Measurements from ENCODE around the gene IMPDH2. TPM values are rescaled to one million over a fixed set of nuclear protein-coding genes. Genes with fewer than 3 reads are reported as not detected.
A peak's percentile ranks its signal among the peaks of the same experiment; 100 is the strongest.

IMPDH2 gene
- total and polyA plus RNA-seq, 2 of the 4 experiments (the other 2 are of a cell fraction) = 190 to 296 TPM

DNA sequence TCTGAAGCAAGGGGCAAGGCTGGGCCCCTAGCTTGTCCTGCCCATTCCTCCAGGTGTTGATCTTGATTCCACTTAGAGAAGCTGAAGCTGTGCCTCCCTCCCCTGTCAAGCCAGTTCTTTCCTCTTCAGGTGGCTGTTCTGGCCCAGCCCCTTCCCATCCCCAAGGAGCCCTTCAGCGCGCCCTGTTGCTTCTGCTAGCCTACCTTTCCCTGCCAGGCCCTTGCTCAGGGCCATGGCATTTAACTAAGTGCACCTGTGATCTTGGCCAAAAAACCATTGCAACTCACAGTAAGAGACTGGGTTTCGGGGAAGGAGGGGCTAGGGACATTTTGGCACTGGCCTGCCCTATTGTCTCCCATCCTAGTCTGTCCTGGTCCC lies 23.9 kb downstream of the IMPDH2 start:
- Histone ChIP-seq H2BK5ac (ENCODE audit: low read depth, low read length, poor library complexity, severe bottlenecking) (no peak overlapping the region), H3K9me3 (ENCODE audit: control insufficient read depth, insufficient read depth, low read length) (no peaks in the 10 kb centered on the region), H3K4ac (ENCODE audit: low read depth, low read length) (no peak overlapping the region), H3K4me3 (ENCODE audit: insufficient read depth, low read depth, low read length) (no peak overlapping the region), H3K4me2 (ENCODE audit: low read depth, low read length) (no peak overlapping the region), H2AFZ (replicated peaks; ENCODE audit: low read length, poor library complexity) (no peak overlapping the region), H4K91ac (ENCODE audit: insufficient read depth, low read depth, low read length) (no peak overlapping the region), H2BK120ac (ENCODE audit: low read depth, low read length) (no peak overlapping the region), H4K8ac (ENCODE audit: low read depth in 2 of 2, low read length in 2 of 2) (no peak overlapping the region), H3K79me1 (ENCODE audit: low read depth in 1 of 2, low read length in 2 of 2) (peaks cover 0 to 42% of the 10 kb centered on the region in 2 experiments; a peak in 2 of 4 replicates), H2AK9ac (replicated peaks; ENCODE audit: low read depth, low read length, poor library complexity) (no peak overlapping the region), H4K20me1 (ENCODE audit: insufficient read depth, low read length) (peaks cover 18% of the 10 kb centered on the region), H3K56ac (ENCODE audit: extremely low read depth, insufficient read depth, low read length) (no peak overlapping the region), H2BK20ac (ENCODE audit: low read depth, low read length) (no peak overlapping the region), H3K18ac (ENCODE audit: low read depth, low read length) (no peak overlapping the region), H4K5ac (ENCODE audit: low read depth, low read length) (no peak overlapping the region), H2BK15ac (ENCODE audit: low read depth, low read length) (no peak overlapping the region), H3K27ac (ENCODE audit: insufficient read depth, low read length) (no peak overlapping the region), H3K9ac (ENCODE audit: low read depth, low read length) (no peak overlapping the region), H2AK5ac (ENCODE audit: low read depth, low read length) (peak overlapping the region; percentile 87; the same call in 1 of the 2 replicates), H3K9me1 (ENCODE audit: insufficient read depth, low read length) (peaks cover 21% of the 10 kb centered on the region), H3K27me3 (ENCODE audit: control insufficient read depth, insufficient read depth, low read length) (no peaks in the 10 kb centered on the region), H3K23ac (ENCODE audit: low read depth, low read length) (no peak overlapping the region), H3K14ac (replicated peaks; ENCODE audit: low read depth, low read length) (no peak overlapping the region), H3K36me3 (ENCODE audit: control insufficient read depth, insufficient read depth, low read length) (peaks cover 3% of the 10 kb centered on the region; the same call in 1 of the 2 replicates), H3K4me1 (ENCODE audit: control insufficient read depth, insufficient read depth, low read length) (peaks cover 11% of the 10 kb centered on the region)
- dilution Hi-C loops (cut with HindIII; ENCODE audit: low sequenced_read_pairs, unreplicated experiment) = no loop called here
- intact Hi-C loops (cut with micrococcal nuclease) = no loop called here
- DNase-seq (no peak), ATAC-seq (ENCODE audit: low read depth) (no peak)
- in situ Hi-C loops (cut with MboI; ENCODE audit: low sequenced_read_pairs) = no loop called here
- ChIA-PET POLR2A (ENCODE audit: unreplicated experiment) (no interaction called here), CTCF (no interaction called here)
- TF ChIP-seq NFE2L2 (IDR thresholded peaks at IDR 0.05; ENCODE audit: low read depth, low read length) (no peak), RCOR1 (IDR thresholded peaks at IDR 0.05; ENCODE audit: insufficient replicate concordance, low read length) (no peak), CEBPB (IDR thresholded peaks at IDR 0.05; ENCODE audit: low read depth, low read length) (no peak), USF2 (IDR thresholded peaks at IDR 0.05; ENCODE audit: low read depth, low read length) (no peak)
- WGBS, 2 experiments (ENCODE audit: extremely low coverage in 2 of 2, insufficient read length in 1 of 2) = 83% methylated on average over 1 of the region's 3 CpGs; no CpG with 5 or more reads in 1 of the 2 experiments
- no TSS peak for BruUV-seq (replicated peaks)

Data from IMR-90 (cell line).